HUES48 (cell line): Measurements from ENCODE around the gene ROR1.

Experiments
- H3K27ac ChIP-seq: one replicate; pipeline ENCODE4 v1.7.0; 2013; ENCODE audit warnings: low read depth, low read length, inconsistent platforms
- H3K27me3 ChIP-seq: 2 replicates; pipeline ENCODE4 v1.6.1; 2013; ENCODE audit warnings: mild to moderate bottlenecking, low read length; ENCODE audit not compliant: control insufficient read depth, insufficient read depth
- H3K36me3 ChIP-seq: 2 replicates; pipeline ENCODE4 v1.6.1; 2013; ENCODE audit warnings: low read length; ENCODE audit not compliant: control insufficient read depth, insufficient read depth
- H3K4me1 ChIP-seq: 2 replicates; pipeline ENCODE4 v1.6.1; 2013; ENCODE audit warnings: mild to moderate bottlenecking, low read length; ENCODE audit not compliant: control insufficient read depth, insufficient read depth
- H3K4me3 ChIP-seq: 2 replicates; pipeline ENCODE4 v1.5.1; 2013; ENCODE audit warnings: mild to moderate bottlenecking, low read depth, low read length
- H3K9ac ChIP-seq: 2 replicates; pipeline ENCODE4 v1.6.1; 2013; ENCODE audit warnings: mild to moderate bottlenecking, low read depth, low read length, moderate library complexity
- H3K9me3 ChIP-seq: 2 replicates; pipeline ENCODE4 v1.6.1; 2013; ENCODE audit warnings: low read length; ENCODE audit not compliant: control insufficient read depth, insufficient read depth

Gene ROR1

GRCh38 chr1:63758791-63759190 lies 15.0 kb upstream of the ROR1 start:
- Histone ChIP-seq H3K27ac (no peak overlapping the region), H3K27me3 (no peaks in the 10 kb centered on the region), H3K9me3 (no peaks in the 10 kb centered on the region), H3K36me3 (no peaks in the 10 kb centered on the region), H3K4me1 (no peaks in the 10 kb centered on the region), H3K9ac (no peak overlapping the region), H3K4me3 (no peak overlapping the region)

GRCh38 chr1:63759778-63760177 lies 14.0 kb upstream of the ROR1 start:
- H3K9me3 ChIP-seq: no peaks in the 10 kb centered on the region
- H3K36me3 ChIP-seq: no peaks in the 10 kb centered on the region
- H3K9ac ChIP-seq: no peak overlapping the region
- H3K4me3 ChIP-seq: no peak overlapping the region
- H3K27ac ChIP-seq: no peak overlapping the region
- H3K4me1 ChIP-seq: no peaks in the 10 kb centered on the region
- H3K27me3 ChIP-seq: no peaks in the 10 kb centered on the region

GRCh38 chr1:63770381-63770780 lies 3.4 kb upstream of the ROR1 start:
- Histone ChIP-seq H3K4me1 (peaks cover 20% of the 10 kb centered on the region), H3K4me3 (no peak overlapping the region), H3K27me3 (no peaks in the 10 kb centered on the region), H3K9me3 (no peaks in the 10 kb centered on the region), H3K27ac (no peak overlapping the region), H3K9ac (no peak overlapping the region), H3K36me3 (no peaks in the 10 kb centered on the region)

GRCh38 chr1:63772201-63772600 lies 1.6 kb upstream of the ROR1 start:
- peak overlapping the region; percentile 58 for H3K27ac ChIP-seq
- no peaks in the 10 kb centered on the region for H3K9me3 ChIP-seq
- H3K27me3 ChIP-seq: no peaks in the 10 kb centered on the region
- no peak overlapping the region for H3K9ac ChIP-seq
- no peaks in the 10 kb centered on the region for H3K36me3 ChIP-seq
- no peak overlapping the region for H3K4me3 ChIP-seq
- H3K4me1 ChIP-seq: peaks cover 37% of the 10 kb centered on the region

- Histone ChIP-seq H3K36me3 (no peaks in the 10 kb centered on the region), H3K9me3 (no peaks in the 10 kb centered on the region), H3K9ac (no peak overlapping the region), H3K4me3 (peak overlapping the region; percentile 87), H3K27me3 (no peaks in the 10 kb centered on the region), H3K27ac (peak overlapping the region; percentile 58), H3K4me1 (peaks cover 44% of the 10 kb centered on the region)
These were observed 941 bp upstream of the ROR1 start for GRCh38 chr1:63772876-63773275.

- H3K4me1 ChIP-seq: peaks cover 49% of the 10 kb centered on the region
- H3K27ac ChIP-seq: peak overlapping the region; percentile 59
- no peaks in the 10 kb centered on the region for H3K36me3 ChIP-seq
- peak overlapping the region; percentile 87 for H3K4me3 ChIP-seq
- H3K27me3 ChIP-seq: no peaks in the 10 kb centered on the region
- H3K9me3 ChIP-seq: no peaks in the 10 kb centered on the region
- no peak overlapping the region for H3K9ac ChIP-seq
These were observed 362 bp upstream of the ROR1 start for GRCh38 chr1:63773496-63773814.

- Histone ChIP-seq H3K4me3 (peak overlapping the region; percentile 87), H3K9ac (peak overlapping the region; percentile 85), H3K27ac (peak overlapping the region; percentile 99), H3K36me3 (no peaks in the 10 kb centered on the region), H3K27me3 (no peaks in the 10 kb centered on the region), H3K4me1 (peaks cover 63% of the 10 kb centered on the region), H3K9me3 (no peaks in the 10 kb centered on the region)
These were observed 1.0 kb downstream of the ROR1 start for GRCh38 chr1:63774617-63775417.

GRCh38 chr1:63775418-63776127 lies 1.8 kb downstream of the ROR1 start:
- no peaks in the 10 kb centered on the region for H3K36me3 ChIP-seq
- H3K4me3 ChIP-seq: peak overlapping the region; percentile 87
- peak overlapping the region; percentile 99 for H3K27ac ChIP-seq
- H3K27me3 ChIP-seq: no peaks in the 10 kb centered on the region
- peak overlapping the region; percentile 57 for H3K9ac ChIP-seq
- no peaks in the 10 kb centered on the region for H3K9me3 ChIP-seq
- H3K4me1 ChIP-seq: peaks cover 71% of the 10 kb centered on the region

GRCh38 chr1:63777286-63777685 lies 3.5 kb downstream of the ROR1 start:
- no peaks in the 10 kb centered on the region for H3K36me3 ChIP-seq

GRCh38 chr1:63777965-63778880 lies 4.4 kb downstream of the ROR1 start:
- no peaks in the 10 kb centered on the region for H3K27me3 ChIP-seq
- no peaks in the 10 kb centered on the region for H3K36me3 ChIP-seq
- H3K4me3 ChIP-seq: no peak overlapping the region
- no peak overlapping the region; the same call in 1 of the 2 replicates for H3K9ac ChIP-seq
- peaks cover 81% of the 10 kb centered on the region for H3K4me1 ChIP-seq
- H3K27ac ChIP-seq: no peak overlapping the region
- H3K9me3 ChIP-seq: no peaks in the 10 kb centered on the region

More at GRCh38 chr1:63777286-63777685, 3.5 kb downstream of the ROR1 start:
- no peaks in the 10 kb centered on the region for H3K9me3 ChIP-seq
- peak overlapping the region; percentile 87 for H3K4me3 ChIP-seq
- peak overlapping the region; percentile 99 for H3K27ac ChIP-seq
- peaks cover 82% of the 10 kb centered on the region for H3K4me1 ChIP-seq
- no peak overlapping the region for H3K9ac ChIP-seq
- H3K27me3 ChIP-seq: no peaks in the 10 kb centered on the region
